ENCODE measurements around the gene TBC1D13. TPM values are rescaled to one million over a fixed set of nuclear protein-coding genes. Genes with fewer than 3 reads are reported as not detected.

TBC1D13 gene
- total RNA-seq, 3 donors from 2014 or later (not counting 1 experiment from before 2014, with no cell fraction given): 31.5 to 34.5 (median 33.7) TPM

DNA sequence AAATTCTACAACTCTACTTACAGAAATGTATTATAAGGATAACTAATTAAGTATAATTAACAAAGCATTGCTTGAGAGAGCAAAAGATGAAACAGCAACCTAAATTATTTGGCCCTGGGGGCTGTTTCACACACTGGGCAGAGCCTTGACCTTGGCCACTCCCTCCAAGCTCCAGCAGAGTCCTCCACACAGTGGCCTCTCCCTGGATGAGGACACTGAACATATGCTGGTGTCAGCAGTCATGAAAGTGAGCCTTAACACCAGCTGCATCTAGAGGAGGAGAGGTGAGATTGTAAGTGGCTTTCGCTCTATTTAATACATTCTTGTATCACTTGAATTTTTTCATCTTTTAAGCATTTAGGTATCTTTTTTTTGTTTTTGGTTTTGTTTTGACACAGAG, 39.8 kb upstream of the TBC1D13 start:
- no peaks in the 10 kb centered on the region for H3K36me3 Mint-ChIP-seq
- no peak overlapping the region for H3K4me3 Mint-ChIP-seq
- H3K9me3 ChIP-seq (ENCODE audit: control insufficient read depth, insufficient read depth, low read length): no peaks in the 10 kb centered on the region
- H3K27ac ChIP-seq (ENCODE audit: low read length): no peak overlapping the region
- no peaks in the 10 kb centered on the region for H3K4me1 ChIP-seq (ENCODE audit: control insufficient read depth, insufficient read depth, low read length)
- no peaks in the 10 kb centered on the region for H3K4me1 Mint-ChIP-seq
- TF ChIP-seq, protein P1, sequence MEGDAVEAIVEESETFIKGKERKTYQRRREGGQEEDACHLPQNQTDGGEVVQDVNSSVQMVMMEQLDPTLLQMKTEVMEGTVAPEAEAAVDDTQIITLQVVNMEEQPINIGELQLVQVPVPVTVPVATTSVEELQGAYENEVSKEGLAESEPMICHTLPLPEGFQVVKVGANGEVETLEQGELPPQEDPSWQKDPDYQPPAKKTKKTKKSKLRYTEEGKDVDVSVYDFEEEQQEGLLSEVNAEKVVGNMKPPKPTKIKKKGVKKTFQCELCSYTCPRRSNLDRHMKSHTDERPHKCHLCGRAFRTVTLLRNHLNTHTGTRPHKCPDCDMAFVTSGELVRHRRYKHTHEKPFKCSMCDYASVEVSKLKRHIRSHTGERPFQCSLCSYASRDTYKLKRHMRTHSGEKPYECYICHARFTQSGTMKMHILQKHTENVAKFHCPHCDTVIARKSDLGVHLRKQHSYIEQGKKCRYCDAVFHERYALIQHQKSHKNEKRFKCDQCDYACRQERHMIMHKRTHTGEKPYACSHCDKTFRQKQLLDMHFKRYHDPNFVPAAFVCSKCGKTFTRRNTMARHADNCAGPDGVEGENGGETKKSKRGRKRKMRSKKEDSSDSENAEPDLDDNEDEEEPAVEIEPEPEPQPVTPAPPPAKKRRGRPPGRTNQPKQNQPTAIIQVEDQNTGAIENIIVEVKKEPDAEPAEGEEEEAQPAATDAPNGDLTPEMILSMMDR (IDR thresholded peaks at IDR 0.05): no peak
- no peaks in the 10 kb centered on the region for H3K9me3 Mint-ChIP-seq
- DNase-seq: no peak
- H3K27ac Mint-ChIP-seq: no peak overlapping the region
- H3K36me3 ChIP-seq (ENCODE audit: control insufficient read depth, insufficient read depth, low read length): peaks cover 17% of the 10 kb centered on the region
- H3K4me3 ChIP-seq (ENCODE audit: low read length): no peak overlapping the region
- no CpG with 5 or more reads among the region's 1 CpG for WGBS (ENCODE audit: insufficient coverage)
- no peak for ATAC-seq
- intact Hi-C loops (cut with micrococcal nuclease): no loop called here
- H3K27me3 ChIP-seq (ENCODE audit: control insufficient read depth, insufficient read depth, low read length): no peaks in the 10 kb centered on the region
- H3K27me3 Mint-ChIP-seq (ENCODE audit: low read depth in 2 of 2): no peaks in the 10 kb centered on the region

DNA sequence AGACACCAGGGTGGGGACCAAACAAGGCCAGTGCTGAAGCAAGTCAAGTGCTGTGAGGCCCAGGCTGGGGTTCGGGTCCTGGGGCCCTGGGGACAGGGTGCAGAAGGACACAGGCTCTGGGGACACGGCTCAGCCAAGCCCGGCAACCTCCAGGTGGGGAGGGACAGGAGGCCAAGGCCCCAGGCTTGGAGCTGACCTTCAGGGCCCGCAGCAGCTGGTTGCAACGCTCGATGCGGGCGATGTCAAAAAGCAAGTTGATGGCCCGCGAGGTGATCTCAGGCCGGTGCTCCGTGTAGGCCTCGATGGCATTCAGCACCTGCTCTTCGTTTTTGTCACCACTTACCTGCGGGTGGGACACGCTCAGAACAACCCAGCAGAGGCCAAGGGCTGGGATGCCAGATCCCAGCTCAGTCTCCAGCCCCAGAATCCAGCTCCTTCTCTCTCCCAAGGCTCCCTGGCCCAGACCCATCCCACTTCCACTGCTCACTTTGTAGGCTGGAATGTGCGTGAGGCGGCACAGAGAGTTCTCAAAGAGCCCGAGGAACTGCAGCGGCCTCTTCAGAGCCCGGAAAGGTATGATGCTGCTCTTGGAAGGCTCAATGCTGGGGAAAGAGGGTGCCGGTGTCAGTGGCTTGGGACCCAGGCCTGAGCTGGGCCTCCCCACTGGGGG, 36.0 kb upstream of the TBC1D13 start:
- H3K27me3 Mint-ChIP-seq (ENCODE audit: low read depth in 2 of 2): no peaks in the 10 kb centered on the region
- Histone ChIP-seq H3K36me3 (ENCODE audit: control insufficient read depth, insufficient read depth, low read length) (peaks cover 39% of the 10 kb centered on the region), H3K27ac (ENCODE audit: low read length) (no peak overlapping the region), H3K27me3 (ENCODE audit: control insufficient read depth, insufficient read depth, low read length) (no peaks in the 10 kb centered on the region), H3K4me3 (ENCODE audit: low read length) (no peak overlapping the region), H3K4me1 (ENCODE audit: control insufficient read depth, insufficient read depth, low read length) (no peaks in the 10 kb centered on the region), H3K9me3 (ENCODE audit: control insufficient read depth, insufficient read depth, low read length) (no peaks in the 10 kb centered on the region)
- no peak overlapping the region for H3K4me3 Mint-ChIP-seq
- WGBS (ENCODE audit: insufficient coverage): 96% methylated on average over 22 of the region's 22 CpGs
- TF ChIP-seq, protein P1 (IDR thresholded peaks at IDR 0.05): no peak
- H3K9me3 Mint-ChIP-seq: no peaks in the 10 kb centered on the region
- H3K36me3 Mint-ChIP-seq: no peaks in the 10 kb centered on the region
- intact Hi-C loops (cut with micrococcal nuclease): no loop called here
- no peak for DNase-seq
- no peak for ATAC-seq
- no peak overlapping the region for H3K27ac Mint-ChIP-seq
- no peaks in the 10 kb centered on the region for H3K4me1 Mint-ChIP-seq

DNA sequence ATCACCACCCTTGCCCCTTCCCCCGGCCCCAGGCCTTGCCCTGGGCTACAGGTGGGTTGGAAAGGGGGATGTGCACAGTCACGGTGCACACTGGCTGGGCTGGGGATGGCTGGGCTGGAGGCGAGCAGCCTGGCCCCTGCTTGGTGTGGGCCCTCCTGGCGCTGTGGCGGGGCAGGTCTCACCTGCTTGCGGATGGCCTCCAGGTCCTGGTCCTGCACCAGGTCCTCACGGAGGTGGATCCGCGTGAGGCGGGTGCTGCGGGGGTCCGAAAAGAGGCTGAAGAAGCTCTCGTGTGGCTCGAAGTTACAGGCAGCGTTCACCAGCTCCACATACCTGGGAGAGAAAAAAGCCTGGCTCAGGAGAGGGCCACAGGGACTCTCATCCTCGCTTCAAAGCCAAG, 33.4 kb upstream of the TBC1D13 start:
- Histone ChIP-seq H3K9me3 (ENCODE audit: control insufficient read depth, insufficient read depth, low read length) (no peaks in the 10 kb centered on the region), H3K36me3 (ENCODE audit: control insufficient read depth, insufficient read depth, low read length) (peaks cover 38% of the 10 kb centered on the region), H3K27me3 (ENCODE audit: control insufficient read depth, insufficient read depth, low read length) (no peaks in the 10 kb centered on the region), H3K4me1 (ENCODE audit: control insufficient read depth, insufficient read depth, low read length) (no peaks in the 10 kb centered on the region), H3K27ac (ENCODE audit: low read length) (no peak overlapping the region), H3K4me3 (ENCODE audit: low read length) (no peak overlapping the region)
- TF ChIP-seq, protein P1 (IDR thresholded peaks at IDR 0.05): no peak
- intact Hi-C loops (cut with micrococcal nuclease): no loop called here
- Mint-ChIP-seq H3K27ac (no peak overlapping the region), H3K4me3 (no peak overlapping the region), H3K4me1 (peaks cover 6 to 8% of the 10 kb centered on the region in 2 donors), H3K9me3 (no peaks in the 10 kb centered on the region), H3K36me3 (no peaks in the 10 kb centered on the region), H3K27me3 (ENCODE audit: low read depth in 2 of 2) (no peaks in the 10 kb centered on the region)
- WGBS (ENCODE audit: insufficient coverage): 97% methylated on average over 16 of the region's 16 CpGs
- ATAC-seq (no peak), DNase-seq (no peak)

GRCh38 chr9:128757602-128758001, 29.5 kb upstream of the TBC1D13 start:
- WGBS (ENCODE audit: insufficient coverage): 98% methylated on average over 6 of the region's 6 CpGs
- Histone ChIP-seq H3K27me3 (ENCODE audit: control insufficient read depth, insufficient read depth, low read length) (no peaks in the 10 kb centered on the region), H3K9me3 (ENCODE audit: control insufficient read depth, insufficient read depth, low read length) (no peaks in the 10 kb centered on the region), H3K4me3 (ENCODE audit: low read length) (no peak overlapping the region), H3K4me1 (ENCODE audit: control insufficient read depth, insufficient read depth, low read length) (no peaks in the 10 kb centered on the region), H3K36me3 (ENCODE audit: control insufficient read depth, insufficient read depth, low read length) (peaks cover 19% of the 10 kb centered on the region), H3K27ac (ENCODE audit: low read length) (no peak overlapping the region)
- Mint-ChIP-seq H3K27me3 (ENCODE audit: low read depth in 2 of 2) (no peaks in the 10 kb centered on the region), H3K4me1 (peaks cover 11% of the 10 kb centered on the region in 2 donors), H3K36me3 (no peaks in the 10 kb centered on the region), H3K27ac (no peak overlapping the region), H3K9me3 (no peaks in the 10 kb centered on the region), H3K4me3 (no peak overlapping the region)
- ATAC-seq (no peak), DNase-seq (no peak)
- intact Hi-C loops (cut with micrococcal nuclease): no loop called here
- TF ChIP-seq, protein P1 (IDR thresholded peaks at IDR 0.05): no peak
